ENCODE data around the gene IL36RN.

GRCh38 chr2:113039158-113039557 lies 19.8 kb upstream of the IL36RN start:
- no peak for TF ChIP-seq POLR2A (IDR thresholded peaks at IDR 0.05; ENCODE audit: low read depth, low read length)
- TF ChIP-seq TAF1 (IDR thresholded peaks at IDR 0.05; ENCODE audit: low read depth, low read length): no peak
- no peak for TF ChIP-seq SPI1 (IDR thresholded peaks at IDR 0.05; ENCODE audit: low read depth, low read length)

Data from GM12891 (cell line).